Activated CD8-positive, alpha-beta memory T cell treated with anti-CD3 and anti-CD28 coated beads, Interleukin-2, amount 50 U/mL, for 4 hours (primary cell): ENCODE results near the gene POLD4.

Source experiments
- DNase-seq: peaks from one replicate; pipeline ENCODE4 v3.0.0-alpha.2; 2020

Gene POLD4

DNA sequence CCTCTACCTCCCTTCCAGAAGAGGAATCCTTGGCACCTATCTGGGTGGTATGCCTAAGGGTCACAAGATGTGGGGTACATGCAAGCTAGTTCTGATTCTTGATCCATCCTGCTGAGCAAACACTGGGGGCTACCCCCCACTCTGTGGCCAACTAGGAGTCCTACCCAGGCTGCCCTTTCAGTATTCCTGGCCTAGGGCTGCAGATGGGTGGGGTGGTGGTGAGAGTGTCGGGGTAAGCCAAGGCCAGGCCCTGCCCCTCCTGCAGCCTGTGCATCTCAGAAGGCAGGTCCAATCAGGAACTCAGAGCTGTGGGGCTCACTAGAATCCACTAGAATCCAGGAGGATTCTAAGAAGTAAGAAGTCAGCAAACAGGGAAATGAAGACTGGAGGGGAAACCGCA is 39.1 kb downstream of the POLD4 start:
- DNase-seq, result no peak

DNA sequence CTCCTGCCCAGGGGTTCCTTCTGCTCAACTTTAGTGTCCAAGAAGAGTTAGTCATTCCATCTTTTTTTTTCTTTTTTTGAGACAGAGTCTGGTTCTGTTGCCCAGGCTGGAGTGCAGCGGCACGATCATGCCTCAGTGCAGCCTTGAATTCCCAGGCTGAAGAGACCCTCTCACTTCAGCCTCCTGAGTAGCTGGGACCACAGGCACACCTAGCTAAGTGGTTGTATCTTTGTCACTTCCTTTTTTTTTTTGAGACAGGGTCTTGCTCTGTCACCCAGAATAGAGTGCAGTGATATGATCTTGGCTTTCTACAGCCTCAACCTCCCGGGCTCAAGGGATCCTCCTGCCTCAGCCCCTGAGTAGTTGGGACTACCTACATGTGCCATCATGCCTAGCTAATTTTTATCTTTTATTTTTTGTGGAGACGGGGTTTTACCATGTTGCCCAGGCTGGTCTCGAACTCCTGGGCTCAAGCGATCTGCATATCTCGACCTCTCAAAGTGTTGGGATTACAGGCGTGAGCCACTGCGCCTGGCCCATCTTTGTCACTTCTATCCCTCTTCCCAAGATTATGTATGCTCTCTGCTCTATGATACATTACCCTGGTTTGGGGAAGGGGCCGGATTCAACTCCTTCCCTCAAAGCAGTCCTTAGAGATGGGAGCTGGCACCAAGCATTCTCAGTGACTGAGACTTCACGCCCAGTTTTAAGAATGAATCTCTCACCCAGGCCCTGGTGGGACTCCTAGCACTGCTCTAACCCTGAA is 40.0 kb downstream of the POLD4 start:
- no peak for DNase-seq

DNA sequence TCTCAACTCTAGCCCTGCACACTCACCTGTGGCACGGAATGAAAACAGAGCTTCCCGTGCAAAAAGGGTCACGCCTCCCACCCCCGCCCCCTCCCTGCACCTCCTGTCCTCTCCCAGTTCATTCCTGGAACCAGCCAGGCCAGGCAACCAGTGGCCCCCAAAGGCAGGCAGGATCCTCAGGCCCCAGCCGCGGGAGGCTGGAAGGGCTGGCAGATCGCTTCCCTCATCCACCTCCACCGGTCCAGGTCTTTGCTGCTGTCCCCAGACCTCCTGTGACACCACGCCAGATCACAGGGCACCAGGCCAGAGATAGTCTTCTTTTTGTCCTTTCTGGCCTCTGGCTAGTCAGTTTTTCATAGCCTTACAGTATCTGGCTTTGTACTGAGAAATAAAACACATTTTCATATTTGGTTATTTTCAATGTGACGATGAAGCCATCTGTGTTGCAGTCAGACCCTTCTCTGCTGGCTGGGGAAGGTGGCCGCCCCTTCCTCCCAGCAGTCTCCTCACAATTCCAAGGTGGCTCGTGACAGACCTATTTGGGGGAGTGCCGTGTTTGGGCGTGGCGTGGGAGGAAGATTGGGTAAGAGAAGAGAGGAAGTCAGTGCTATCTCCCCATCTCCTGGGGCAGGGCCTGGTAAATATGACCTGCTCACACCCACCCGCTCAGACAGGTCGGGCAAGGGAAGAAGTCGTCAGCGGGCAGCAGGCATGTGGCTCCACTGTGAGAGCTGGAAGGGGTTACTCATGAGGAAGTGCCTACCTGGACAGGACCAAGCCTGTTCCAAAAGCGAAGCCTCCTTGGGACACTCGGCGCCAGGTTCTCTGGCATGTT is 40.9 kb downstream of the POLD4 start:
- peak; percentile 51 for DNase-seq

DNA sequence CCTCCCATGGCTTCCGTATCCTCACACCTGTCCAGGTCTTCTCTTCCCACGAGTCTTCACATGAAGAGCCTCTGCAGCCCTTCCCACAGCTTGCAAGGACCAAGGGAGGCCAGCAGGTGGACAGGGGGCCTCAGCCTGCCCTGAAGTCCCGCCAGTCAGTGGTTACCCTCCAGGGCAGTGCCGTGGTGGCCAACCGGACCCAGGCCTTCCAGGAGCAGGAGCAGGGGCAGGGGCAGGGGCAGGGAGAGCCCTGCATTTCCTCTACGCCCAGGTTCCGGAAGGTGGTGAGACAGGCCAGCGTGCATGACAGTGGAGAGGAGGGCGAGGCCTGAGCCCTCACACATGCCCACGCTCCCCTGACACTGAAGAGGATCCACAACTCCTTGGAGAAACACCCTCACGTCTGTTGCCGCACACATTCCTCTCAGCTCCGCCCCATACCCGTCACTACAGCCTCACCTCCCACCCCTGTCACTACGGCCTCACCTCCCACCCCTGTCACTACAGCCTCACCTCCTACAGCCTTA is 41.7 kb downstream of the POLD4 start:
- DNase-seq, result no peak

GRCh38 chr11:67311051-67311555 is 42.2 kb downstream of the POLD4 start:
- DNase-seq, result no peak

GRCh38 chr11:67310246-67311050 is 42.9 kb downstream of the POLD4 start:
- DNase-seq, result no peak

GRCh38 chr11:67309661-67310061 is 43.7 kb downstream of the POLD4 start:
- DNase-seq, result no peak

- no peak for DNase-seq
These were observed 44.2 kb downstream of the POLD4 start for GRCh38 chr11:67309166-67309565.

GRCh38 chr11:67308031-67308866 is 45.1 kb downstream of the POLD4 start:
- no peak for DNase-seq

GRCh38 chr11:67307545-67308001 is 45.8 kb downstream of the POLD4 start:
- no peak for DNase-seq

DNA sequence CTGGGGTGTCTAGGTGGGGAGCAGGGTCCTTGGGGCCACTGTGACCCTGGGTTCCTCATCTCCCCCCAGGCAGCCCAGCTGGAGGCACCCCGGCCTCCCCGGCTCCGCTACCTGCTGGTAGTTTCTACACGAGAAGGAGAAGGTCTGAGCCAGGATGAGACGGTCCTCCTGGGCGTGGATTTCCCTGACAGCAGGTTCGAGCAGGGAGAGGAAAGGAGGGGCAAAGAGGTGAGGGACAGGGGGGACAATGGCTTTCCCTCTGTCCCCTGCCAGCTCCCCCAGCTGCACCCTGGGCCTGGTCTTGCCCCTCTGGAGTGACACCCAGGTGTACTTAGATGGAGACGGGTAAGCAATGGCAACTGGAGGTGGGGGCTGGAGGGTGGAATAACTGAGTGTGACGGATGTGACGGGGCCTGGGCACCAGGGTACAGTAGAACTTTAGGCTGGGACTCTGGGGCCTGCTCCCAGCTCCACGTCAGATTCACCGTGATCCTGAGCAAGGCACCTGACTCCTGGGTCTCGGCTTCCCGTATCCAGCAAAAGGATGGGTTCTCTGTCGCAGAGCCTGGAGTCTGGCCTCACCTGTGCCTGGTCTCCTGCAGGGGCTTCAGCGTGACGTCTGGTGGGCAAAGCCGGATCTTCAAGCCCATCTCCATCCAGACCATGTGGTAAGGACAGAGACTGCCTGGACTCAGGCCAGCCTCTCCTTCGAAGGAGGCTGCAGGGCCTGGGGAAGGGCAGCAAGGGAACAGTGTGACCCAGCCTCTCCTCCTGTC is 46.4 kb downstream of the POLD4 start:
- DNase-seq, result no peak

DNA sequence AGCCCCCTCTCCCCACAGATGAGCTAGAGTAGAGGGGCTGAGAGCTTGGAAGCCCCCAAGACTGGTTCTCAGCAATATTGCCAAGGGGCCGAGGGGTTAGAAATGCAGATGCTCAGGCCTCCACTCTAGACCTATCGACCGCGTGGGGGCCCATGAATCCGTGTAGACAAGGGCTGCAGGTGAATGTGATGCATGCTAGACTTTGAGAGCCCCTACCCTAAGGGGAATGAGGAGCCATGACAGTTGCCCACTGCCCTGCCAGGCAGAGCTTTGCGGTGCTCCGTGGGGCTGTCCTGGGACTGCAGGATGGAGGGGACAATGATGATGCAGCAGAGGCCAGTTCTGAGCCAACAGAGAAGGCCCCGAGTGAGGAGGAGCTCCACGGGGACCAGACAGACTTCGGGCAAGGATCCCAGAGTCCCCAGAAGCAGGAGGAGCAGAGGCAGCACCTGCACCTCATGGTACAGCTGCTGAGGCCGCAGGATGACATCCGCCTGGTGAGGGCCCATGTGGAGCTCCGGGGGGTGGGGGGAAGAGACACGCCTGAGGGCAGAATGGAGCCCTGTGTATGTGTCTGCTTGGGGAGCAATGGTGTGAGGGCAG is 48.7 kb downstream of the POLD4 start:
- DNase-seq, result no peak

- no peak for DNase-seq
These were observed 49.4 kb downstream of the POLD4 start for GRCh38 chr11:67303835-67304411.

DNA sequence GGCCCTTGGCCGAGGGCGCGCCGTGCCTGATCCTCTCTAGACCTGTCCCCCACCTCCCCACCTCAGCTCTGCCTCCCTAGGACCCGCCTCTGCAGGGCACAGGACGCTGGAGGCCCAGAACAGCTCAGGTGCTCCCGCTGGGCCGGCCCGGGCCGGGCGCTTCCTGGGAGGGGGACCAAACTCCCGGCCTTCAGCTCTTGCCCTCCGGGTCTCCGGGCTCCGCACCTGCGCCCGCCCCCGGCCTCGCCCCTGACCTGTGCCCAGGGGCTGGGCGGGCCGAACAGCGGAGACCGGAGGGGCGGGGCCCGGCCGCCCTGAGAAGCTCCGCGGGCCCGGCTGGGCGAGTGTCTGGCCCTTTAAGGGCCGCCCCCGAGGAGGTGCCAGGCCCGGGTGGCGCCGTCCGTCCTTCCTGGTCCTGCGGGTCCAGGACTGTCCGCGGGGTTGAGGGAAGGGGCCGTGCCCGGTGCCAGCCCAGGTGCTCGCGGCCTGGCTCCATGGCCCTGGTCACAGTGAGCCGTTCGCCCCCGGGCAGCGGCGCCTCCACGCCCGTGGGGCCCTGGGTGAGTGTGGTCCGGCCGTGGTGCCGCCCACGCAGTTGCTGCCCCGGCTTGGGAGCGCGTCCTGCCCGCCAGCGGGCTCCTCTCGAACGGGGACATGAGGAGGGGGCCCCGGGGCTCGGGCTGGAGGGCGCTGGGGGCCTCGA is 50.1 kb downstream of the POLD4 start, which contains the start of gene SSH3:
Gene SSH3, plus strand, starts transcription at position 399 of the 703 bp plus-strand sequence. Its CDS starts 96 bp downstream, at position 495.
- DNase-seq, result no peak

- DNase-seq, result no peak
These were observed 50.7 kb downstream of the POLD4 start for GRCh38 chr11:67302571-67303131.

- no peak for DNase-seq
These were observed 51.3 kb downstream of the POLD4 start for GRCh38 chr11:67301951-67302516.

DNA sequence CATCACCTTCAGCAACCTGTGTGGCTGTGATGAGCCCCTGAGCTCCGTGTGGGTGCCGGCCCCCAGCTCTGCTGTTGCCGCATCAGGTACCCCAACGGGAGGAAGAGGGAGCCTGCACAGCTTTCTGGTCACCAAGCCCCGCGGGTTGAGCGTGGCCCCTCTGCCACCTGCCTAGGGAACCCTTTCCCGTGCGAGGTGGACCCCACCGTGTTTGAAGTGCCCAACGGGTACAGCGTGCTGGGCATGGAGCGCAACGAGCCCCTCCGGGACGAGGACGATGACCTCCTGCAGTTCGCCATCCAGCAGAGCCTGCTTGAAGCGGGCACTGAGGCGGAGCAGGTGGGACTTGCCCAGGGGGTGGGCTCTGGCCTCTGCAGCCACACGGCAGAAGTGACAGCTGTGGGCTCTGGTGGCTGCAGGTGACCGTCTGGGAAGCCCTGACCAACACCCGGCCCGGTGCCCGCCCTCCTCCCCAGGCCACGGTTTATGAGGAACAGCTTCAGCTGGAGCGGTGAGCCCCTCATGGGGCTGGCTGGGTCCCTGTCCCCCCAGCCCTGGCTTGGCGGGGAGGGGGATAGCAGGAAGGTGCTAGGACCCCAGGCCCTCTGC is 51.9 kb downstream of the POLD4 start:
- no peak for DNase-seq
